H1 (cell line): ENCODE results near the gene MSH2. TPM values are rescaled to one million over a fixed set of nuclear protein-coding genes. Genes with fewer than 3 reads are reported as not detected.

Source experiments
- CTCF ChIA-PET: fragments of 300-600 bp; sonication (Branson Sonifier 250); formaldehyde crosslinking; loops from one replicate; lab custom pipeline; 2021; ENCODE audit not compliant: partially characterized antibody; lab: Charles Lee
- POLR2A ChIA-PET: fragments of 300-600 bp; sonication (Branson Sonifier 250); formaldehyde crosslinking; loops from one replicate; lab custom pipeline; 2021; ENCODE audit warnings: inconsistent platforms; ENCODE audit not compliant: partially characterized antibody; lab: Charles Lee
- DNase-seq, 2 experiments: peaks; one replicate each; pipeline versions ENCODE4 v3.0.0 to v3.0.0-alpha.2; 2010 to 2022; ENCODE audit warnings: low spot score in 2 of 2, low read depth in 1 of 2, mixed read lengths in 1 of 2
- FAIRE-seq: peaks from 2 replicates; lab custom pipeline; 2011; peaks lifted over from hg19 to GRCh38; lab: Jason Lieb, UNC
- H2AFZ ChIP-seq: 2 replicates; pipeline ENCODE4 v1.8.1; 2012; ENCODE audit warnings: low read length, inconsistent platforms
- H2AK5ac ChIP-seq: 2 replicates; pipeline ENCODE4 v1.6.1; 2013; ENCODE audit warnings: low read depth, low read length
- H2BK120ac ChIP-seq: replicated peaks from 2 replicates; pipeline ENCODE3; 2013; ENCODE audit warnings: low read depth, low read length, inconsistent platforms
- H2BK12ac ChIP-seq: 2 replicates; pipeline ENCODE4 v1.6.1; 2013; ENCODE audit warnings: low read depth, low read length
- H2BK15ac ChIP-seq: 2 replicates; pipeline ENCODE4 v1.6.1; 2013; ENCODE audit warnings: low read length
- H2BK20ac ChIP-seq: 2 replicates; pipeline ENCODE4 v1.6.1; 2013; ENCODE audit warnings: low read length
- H2BK5ac ChIP-seq: 2 replicates; pipeline ENCODE4 v1.6.1; 2013; ENCODE audit warnings: low read depth, low read length
- H3K14ac ChIP-seq: 2 replicates; pipeline ENCODE4 v1.6.1; 2013; ENCODE audit warnings: inconsistent platforms; ENCODE audit not compliant: insufficient read length
- H3K18ac ChIP-seq: 2 replicates; pipeline ENCODE4 v1.6.1; 2013; ENCODE audit warnings: low read length; ENCODE audit errors: extremely low read depth
- H3K23ac ChIP-seq: 2 replicates; pipeline ENCODE4 v1.6.1; 2013; ENCODE audit warnings: inconsistent platforms; ENCODE audit not compliant: insufficient read length
- H3K23me2 ChIP-seq: 2 replicates; pipeline ENCODE4 v1.6.1; 2013; ENCODE audit warnings: low read depth, low read length
- H3K27ac ChIP-seq: 2 replicates; pipeline ENCODE4 v1.6.1; 2011; ENCODE audit warnings: low read depth, low read length, inconsistent platforms
- H3K27me3 ChIP-seq, 4 experiments: replicated peaks in 1 of 4; 1 replicate in 1 of 4; 2 replicates in 3 of 4; pipeline versions ENCODE4 v1.6.1 to v1.8.1; 2011 to 2013; ENCODE audit warnings: low read length in 3 of 4, mild to moderate bottlenecking in 3 of 4, inconsistent platforms in 2 of 4, mixed read lengths in 2 of 4, moderate library complexity in 1 of 4; ENCODE audit not compliant: control insufficient read depth in 3 of 4, insufficient read depth in 3 of 4; ENCODE audit errors: extremely low read depth in 1 of 4
- H3K36me3 ChIP-seq, 4 experiments: 2 replicates each; pipeline versions ENCODE4 v1.6.1 to v1.8.1; 2011 to 2013; ENCODE audit warnings: mild to moderate bottlenecking in 4 of 4, low read length in 3 of 4, moderate library complexity in 2 of 4, control low read depth in 1 of 4, inconsistent platforms in 1 of 4; ENCODE audit not compliant: insufficient read depth in 4 of 4, control insufficient read depth in 2 of 4
- H3K4ac ChIP-seq: replicated peaks from 2 replicates; pipeline ENCODE3; 2013; ENCODE audit warnings: low read length, low read depth, mixed read lengths, inconsistent platforms; ENCODE audit not compliant: insufficient read length
- H3K4me1 ChIP-seq, 4 experiments: replicated peaks in 1 of 4; 1 replicate in 1 of 4; 2 replicates in 3 of 4; pipeline versions ENCODE4 v1.6.1 to v1.8.1; 2011 to 2013; ENCODE audit warnings: low read length in 3 of 4, inconsistent platforms in 2 of 4, mixed read lengths in 1 of 4; ENCODE audit not compliant: insufficient read depth in 4 of 4, control insufficient read depth in 3 of 4
- H3K4me2 ChIP-seq, 2 experiments: 2 replicates each; pipeline versions ENCODE4 v1.6.1 to v1.8.1; 2011 to 2013; ENCODE audit warnings: low read depth in 2 of 2, low read length in 2 of 2, control low read depth in 1 of 2, inconsistent platforms in 1 of 2, mild to moderate bottlenecking in 1 of 2; ENCODE audit not compliant: insufficient read depth in 1 of 2
- H3K4me3 ChIP-seq, 4 experiments: fragments of 200-600, 300-600 bp in 1 of 4; sonication (generic), shearing (Covaris generic), sonication (Bioruptor Twin) in 1 of 4; 2 replicates each; pipeline versions ENCODE4 v1.5.1 to v1.8.1; 2011 to 2016; ENCODE audit warnings: low read length in 4 of 4, low read depth in 3 of 4, control low read depth in 2 of 4, inconsistent platforms in 2 of 4, mild to moderate bottlenecking in 2 of 4, mixed read lengths in 1 of 4, moderate library complexity in 1 of 4; ENCODE audit not compliant: insufficient read depth in 2 of 4; ENCODE audit errors: extremely low read depth in 1 of 4
- H3K56ac ChIP-seq: replicated peaks from 2 replicates; pipeline ENCODE3; 2013; ENCODE audit warnings: low read depth, mild to moderate bottlenecking, mixed read lengths, low read length, inconsistent platforms; ENCODE audit not compliant: insufficient read length
- H3K79me1 ChIP-seq: 2 replicates; pipeline ENCODE4 v1.6.1; 2013; ENCODE audit warnings: low read depth, low read length, control low read depth
- H3K79me2 ChIP-seq, 2 experiments: 2 replicates each; pipeline versions ENCODE4 v1.6.1 to v1.8.1; 2012 to 2013; ENCODE audit warnings: low read length in 2 of 2, mild to moderate bottlenecking in 2 of 2, inconsistent platforms in 1 of 2; ENCODE audit not compliant: insufficient read depth in 2 of 2, control insufficient read depth in 1 of 2
- H3K9ac ChIP-seq, 4 experiments: replicated peaks in 1 of 4; 1 replicate in 1 of 4; 2 replicates in 3 of 4; pipeline versions ENCODE4 v1.6.1 to v1.8.1; 2011 to 2013; ENCODE audit warnings: low read depth in 3 of 4, low read length in 3 of 4, control low read depth in 2 of 4, mild to moderate bottlenecking in 2 of 4, moderate library complexity in 2 of 4, inconsistent platforms in 1 of 4; ENCODE audit errors: extremely low read depth in 1 of 4
- H3K9me3 ChIP-seq, 2 experiments: 2 replicates each; pipeline versions ENCODE4 v1.6.1 to v1.8.1; 2012 to 2013; ENCODE audit warnings: mild to moderate bottlenecking in 2 of 2, moderate library complexity in 2 of 2, control low read depth in 1 of 2, inconsistent platforms in 1 of 2, low read depth in 1 of 2, low read length in 1 of 2, mixed read lengths in 1 of 2; ENCODE audit not compliant: insufficient read depth in 2 of 2
- H4K20me1 ChIP-seq, 2 experiments: replicated peaks in 1 of 2; 2 replicates each; pipeline versions ENCODE3 to v1.8.1; 2011 to 2013; ENCODE audit warnings: inconsistent platforms in 2 of 2, low read length in 2 of 2, mild to moderate bottlenecking in 1 of 2; ENCODE audit not compliant: insufficient read depth in 2 of 2, control insufficient read depth in 1 of 2
- H4K5ac ChIP-seq: 2 replicates; pipeline ENCODE4 v1.6.1; 2013; ENCODE audit warnings: low read length, low read depth, mixed read lengths, inconsistent platforms; ENCODE audit not compliant: insufficient read length
- H4K8ac ChIP-seq: 2 replicates; pipeline ENCODE4 v1.8.0; 2013; ENCODE audit warnings: mild to moderate bottlenecking, moderate library complexity, low read length, inconsistent platforms; ENCODE audit not compliant: insufficient read depth; ENCODE audit errors: extremely low read depth
- H4K91ac ChIP-seq: replicated peaks from 2 replicates; pipeline ENCODE3; 2013; ENCODE audit warnings: low read length, mixed read lengths, inconsistent platforms; ENCODE audit not compliant: insufficient read length
- CREB1 ChIP-seq: IDR thresholded peaks from 2 replicates; pipeline ENCODE4 v1.6.1; 2012; ENCODE audit warnings: inconsistent platforms
- HDAC6 ChIP-seq: IDR thresholded peaks from one replicate; pipeline ENCODE4 v1.7.1; 2012; ENCODE audit warnings: low read depth, mild to moderate bottlenecking, inconsistent platforms, low read length, moderate library complexity
- RAD21 ChIP-seq, 2 experiments: IDR thresholded peaks in 1 of 2; conservative IDR thresholded peaks in 1 of 2; 2 replicates each; pipeline ENCODE4 v1.6.1; 2011; ENCODE audit warnings: low read depth in 2 of 2, low read length in 2 of 2, improper control_type of control experiment in 1 of 2, inconsistent platforms in 1 of 2, mild to moderate bottlenecking in 1 of 2, moderate library complexity in 1 of 2
- RFX5 ChIP-seq: IDR thresholded peaks from 2 replicates; pipeline ENCODE4 v1.6.1; 2011; ENCODE audit warnings: low read depth, low read length, improper control_type of control experiment, borderline replicate concordance
- RNF2 ChIP-seq: fragments of 200-900, 300-1000 bp; sonication (generic); IDR thresholded peaks from 2 replicates; pipeline ENCODE4 v1.7.1; 2016; ENCODE audit warnings: borderline replicate concordance, low read depth, mild to moderate bottlenecking, antibody characterized with exemption, low read length; ENCODE audit not compliant: poor library complexity, severe bottlenecking; ENCODE audit errors: missing control alignments
- SRF ChIP-seq: IDR thresholded peaks from 2 replicates; pipeline ENCODE4 v1.6.1; 2011; ENCODE audit warnings: mild to moderate bottlenecking, low read depth, low read length, moderate library complexity
- SUZ12 ChIP-seq: fragments of 200-600 bp; sonication (generic); IDR thresholded peaks from 2 replicates; pipeline ENCODE4 v1.6.1; 2012; ENCODE audit warnings: mild to moderate bottlenecking, inconsistent platforms, low read length, moderate library complexity, mixed read lengths
- TAF1 ChIP-seq: IDR thresholded peaks from 2 replicates; pipeline ENCODE4 v1.6.1; 2011; ENCODE audit warnings: mild to moderate bottlenecking, low read depth, low read length
- TCF12 ChIP-seq: IDR thresholded peaks from 2 replicates; pipeline ENCODE4 v1.6.1; 2011; ENCODE audit warnings: low read depth, mild to moderate bottlenecking, low read length
- YY1 ChIP-seq: IDR thresholded peaks from 2 replicates; pipeline ENCODE4 v1.6.1; 2011; ENCODE audit warnings: low read depth, mild to moderate bottlenecking, low read length
- WGBS, 2 experiments: shearing (Covaris generic) in 1 of 2; methylation state at CpG; one replicate each; pipeline versions ENCODE4 v1.1.6 to v1.1.7; 2013 to 2015; ENCODE audit warnings: low lambda C conversion rate in 2 of 2, mixed read lengths in 2 of 2, inconsistent platforms in 1 of 2, low coverage in 1 of 2, missing lambda C conversion rate in 1 of 2; ENCODE audit not compliant: insufficient replicate concordance in 2 of 2, insufficient coverage in 1 of 2, insufficient read length in 1 of 2; ENCODE audit errors: extremely low coverage in 1 of 2, missing lambda C conversion rate in 1 of 2; 5-methylcytosine and 5-hydroxymethylcytosine counted together
- polyA plus RNA-seq, 7 experiments: library from polyadenylated mRNA; depleted of rRNA in 3 of 7; stranded (reverse) in 5 of 7; unstranded in 2 of 7; fragments of >200 nt in 5 of 7; fragments of 200-250 nt in 2 of 7; gene quantifications; 1 replicate in 5 of 7; 2 replicates in 1 of 7; 4 replicates in 1 of 7; pipeline versions ENCODE4 v1.2.1 to v1.2.3, GENCODE V29; 2011 to 2013; ENCODE audit warnings: missing spikeins in 2 of 7, mixed read lengths in 2 of 7
- total RNA-seq: library from RNA; stranded (reverse); fragmentation: NEBNext Ultra II Directional; extraction: Animal tissue kit (Norgen Biotek cat#: 25700); gene quantifications from 2 replicates; pipeline ENCODE4 v1.2.1, GENCODE V29; 2021

The MSH2 gene
- total and polyA plus RNA-seq, 2 of the 8 experiments (the other 6 are each of a cell fraction or from before 2014, with no cell fraction given): 64.1 to 228 TPM

- no peak overlapping the region for H3K4me3 ChIP-seq
- H3K27me3 ChIP-seq: no peaks in the 10 kb centered on the region
- no peak overlapping the region for H2BK12ac ChIP-seq
- H3K23me2 ChIP-seq: no peaks in the 10 kb centered on the region
- ChIA-PET CTCF (interaction anchor here (1.1 to 1.3 kb wide), 2 partner anchors 17 to 20 kb away, joined by 3 read pairs; no protein-coding TSS in a partner anchor), POLR2A (interaction anchor here (0.8 to 2.1 kb wide), 4 partner anchors 16 to 53 kb away, joined by 3 to 7 read pairs (median 5); no protein-coding TSS in a partner anchor)
- DNase-seq: no peak
- no peak overlapping the region for H2BK120ac ChIP-seq
- H3K27ac ChIP-seq: no peak overlapping the region
- H4K5ac ChIP-seq: no peak overlapping the region
- no peak overlapping the region for H2AFZ ChIP-seq
- no peak overlapping the region for H2BK20ac ChIP-seq
- WGBS, 2 experiments: 93% methylated on average over 5 of the region's 5 CpGs; no CpG with 5 or more reads in 1 of the 2 experiments
- H3K23ac ChIP-seq: no peak overlapping the region
- H3K4ac ChIP-seq: no peak overlapping the region
- no peak overlapping the region for H3K56ac ChIP-seq
- no peak overlapping the region for H2BK5ac ChIP-seq
- H2AK5ac ChIP-seq: no peak overlapping the region
- H3K4me2 ChIP-seq: no peak overlapping the region
- H3K18ac ChIP-seq: no peak overlapping the region
- H3K14ac ChIP-seq: no peak overlapping the region
- no peaks in the 10 kb centered on the region for H3K9me3 ChIP-seq
- no peaks in the 10 kb centered on the region for H3K4me1 ChIP-seq
- peaks cover 0 to 47% of the 10 kb centered on the region in 2 experiments; a peak in 2 of 4 replicates for H3K79me2 ChIP-seq
- no peak overlapping the region for H4K8ac ChIP-seq
- H4K91ac ChIP-seq: no peak overlapping the region
- H3K79me1 ChIP-seq: peaks cover 2% of the 10 kb centered on the region; the same call in 1 of the 2 replicates
- no peak overlapping the region for H2BK15ac ChIP-seq
- no peak for FAIRE-seq
- H4K20me1 ChIP-seq: peaks cover 0 to 2% of the 10 kb centered on the region in 2 experiments
- TF ChIP-seq TCF12 (no peak), CREB1 (no peak), SUZ12 (no peak), RAD21 (IDR thresholded peaks at IDR 0.05 in 1 of 2, conservative IDR thresholded peaks at IDR 0.05 in 1 of 2; ENCODE audit: low read depth in 2 of 2, low read length in 2 of 2) (no peak), RNF2 (no peak), TAF1 (no peak), RFX5 (no peak), SRF (no peak), YY1 (no peak), HDAC6 (no peak)
- H3K9ac ChIP-seq: no peak overlapping the region
- peaks cover 3 to 28% (median 16%) of the 10 kb centered on the region in 4 experiments; a peak in 7 of 8 replicates for H3K36me3 ChIP-seq
Observed at GRCh38 chr2:47457268-47457667, 54.3 kb downstream of the MSH2 start.
